ENCODE data around the gene CDH12.

GRCh38 chr5:22411554-22412349 lies 441.4 kb downstream of the CDH12 start:
- TF ChIP-seq CTCF (IDR thresholded peaks at IDR 0.05): no peak
- TF ChIP-seq POLR2A (IDR thresholded peaks at IDR 0.05): no peak

Measured in ovary (tissue), 3 donors.